Endothelial cell of umbilical vein (primary cell): ENCODE data around the gene ZNF724.

Experiments used
- EZH2 ChIP-seq: IDR thresholded peaks from 2 replicates; pipeline ENCODE4 v1.6.1; 2012; ENCODE audit warnings: borderline replicate concordance, low read depth, mild to moderate bottlenecking, moderate library complexity, low read length, inconsistent platforms; ENCODE audit not compliant: severe bottlenecking
- GATA2 ChIP-seq: IDR thresholded peaks from 2 replicates; pipeline ENCODE4 v1.7.0; 2011; ENCODE audit warnings: low read depth, mild to moderate bottlenecking, moderate library complexity, mixed read lengths, low read length; ENCODE audit not compliant: insufficient read length, insufficient read depth
- POLR2AphosphoS5 ChIP-seq: IDR thresholded peaks from 2 replicates; pipeline ENCODE4 v1.6.1; 2012; ENCODE audit warnings: low read depth, mild to moderate bottlenecking, control low read depth, low read length, moderate library complexity; ENCODE audit not compliant: insufficient read depth
- TF ChIP-seq, protein P1 (sequence below), 2 donors: IDR thresholded peaks; 1 replicate in 1 of 2; 2 replicates in 1 of 2; pipeline ENCODE4 v1.5.1; 2011; ENCODE audit warnings: low read length in 2 of 2, mild to moderate bottlenecking in 2 of 2, moderate library complexity in 2 of 2, control low read depth in 1 of 2, inconsistent platforms in 1 of 2, low read depth in 1 of 2; ENCODE audit not compliant: insufficient read depth in 1 of 2; ENCODE audit errors: extremely low read depth in 1 of 2
- TF ChIP-seq, protein P2 (sequence below): IDR thresholded peaks from 2 replicates; pipeline ENCODE4 v1.6.1; 2011; ENCODE audit not compliant: insufficient read depth, insufficient read length

DNA sequence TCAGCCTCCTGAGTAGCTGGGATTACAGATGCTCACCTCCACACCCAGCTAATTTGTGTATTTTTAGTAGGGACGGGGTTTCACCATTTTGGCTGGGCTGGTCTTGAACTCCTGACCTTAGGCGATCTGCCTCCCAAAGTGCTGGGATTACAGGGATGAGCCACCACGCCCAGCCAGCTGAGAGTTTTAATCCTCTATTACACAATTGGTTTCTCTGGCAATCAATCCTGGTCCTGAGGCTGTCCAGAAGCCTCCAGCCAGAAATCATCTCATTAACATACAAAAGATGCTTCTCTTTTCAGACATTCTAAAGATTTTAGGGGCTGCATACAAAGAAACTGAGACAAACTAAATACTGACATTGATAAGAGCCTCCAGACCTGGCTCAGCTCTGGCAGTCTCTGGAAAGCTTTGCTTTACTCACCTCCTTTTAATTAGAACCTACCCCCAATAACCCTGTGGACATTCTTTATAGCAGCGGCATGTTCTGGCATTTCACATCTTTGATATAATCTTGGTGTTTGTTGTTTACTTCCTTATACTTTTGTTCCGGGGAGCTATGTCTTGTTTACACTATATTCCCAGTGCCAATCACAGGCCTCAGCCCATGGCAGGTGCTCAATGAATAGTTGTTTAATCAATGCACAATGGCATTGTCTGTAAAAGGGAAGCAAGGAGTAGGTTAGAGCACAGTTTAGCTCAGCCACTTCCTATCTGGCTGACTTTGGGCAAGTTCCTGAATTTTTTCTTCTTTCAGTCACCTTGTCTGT is 4.1 kb upstream of the ZNF724 start:
- TF ChIP-seq, protein P1, sequence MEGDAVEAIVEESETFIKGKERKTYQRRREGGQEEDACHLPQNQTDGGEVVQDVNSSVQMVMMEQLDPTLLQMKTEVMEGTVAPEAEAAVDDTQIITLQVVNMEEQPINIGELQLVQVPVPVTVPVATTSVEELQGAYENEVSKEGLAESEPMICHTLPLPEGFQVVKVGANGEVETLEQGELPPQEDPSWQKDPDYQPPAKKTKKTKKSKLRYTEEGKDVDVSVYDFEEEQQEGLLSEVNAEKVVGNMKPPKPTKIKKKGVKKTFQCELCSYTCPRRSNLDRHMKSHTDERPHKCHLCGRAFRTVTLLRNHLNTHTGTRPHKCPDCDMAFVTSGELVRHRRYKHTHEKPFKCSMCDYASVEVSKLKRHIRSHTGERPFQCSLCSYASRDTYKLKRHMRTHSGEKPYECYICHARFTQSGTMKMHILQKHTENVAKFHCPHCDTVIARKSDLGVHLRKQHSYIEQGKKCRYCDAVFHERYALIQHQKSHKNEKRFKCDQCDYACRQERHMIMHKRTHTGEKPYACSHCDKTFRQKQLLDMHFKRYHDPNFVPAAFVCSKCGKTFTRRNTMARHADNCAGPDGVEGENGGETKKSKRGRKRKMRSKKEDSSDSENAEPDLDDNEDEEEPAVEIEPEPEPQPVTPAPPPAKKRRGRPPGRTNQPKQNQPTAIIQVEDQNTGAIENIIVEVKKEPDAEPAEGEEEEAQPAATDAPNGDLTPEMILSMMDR (IDR thresholded peaks at IDR 0.05; ENCODE audit: extremely low read depth in 1 of 2, insufficient read depth in 1 of 2, low read depth in 1 of 2, low read length in 2 of 2) = no peak
- TF ChIP-seq POLR2AphosphoS5 (no peak), GATA2 (no peak), EZH2 (no peak)
- TF ChIP-seq, protein P2, sequence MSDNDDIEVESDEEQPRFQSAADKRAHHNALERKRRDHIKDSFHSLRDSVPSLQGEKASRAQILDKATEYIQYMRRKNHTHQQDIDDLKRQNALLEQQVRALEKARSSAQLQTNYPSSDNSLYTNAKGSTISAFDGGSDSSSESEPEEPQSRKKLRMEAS = no peak
